ENCODE data around the gene SPSB1.

SPSB1 gene

GRCh38 chr1:9275161-9275560 lies 17.5 kb upstream of the SPSB1 start:
- no peak for TF ChIP-seq CTCF (IDR thresholded peaks at IDR 0.05)

GRCh38 chr1:9275567-9276034 lies 17.1 kb upstream of the SPSB1 start:
- no peak for TF ChIP-seq CTCF (IDR thresholded peaks at IDR 0.05)

DNA sequence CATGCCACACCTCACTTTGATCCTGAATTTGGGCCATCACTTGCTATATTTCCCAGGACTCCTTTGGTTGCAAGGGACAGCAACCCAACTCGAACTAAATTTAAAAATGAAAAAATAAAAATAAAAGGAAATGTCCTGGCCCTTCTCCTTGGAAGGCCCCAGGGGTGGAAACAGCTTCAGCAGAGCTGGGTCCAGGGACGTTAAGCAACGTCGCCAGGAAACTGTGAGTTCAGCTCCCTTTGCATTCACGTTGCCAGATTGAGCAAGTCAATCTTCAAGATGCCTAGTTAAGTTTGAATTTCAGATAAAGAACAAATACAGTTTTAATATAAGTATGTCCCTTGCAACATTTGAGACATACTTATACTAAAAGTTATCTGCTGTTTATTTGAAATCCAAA lies 14.6 kb upstream of the SPSB1 start:
- no peak for TF ChIP-seq CTCF (IDR thresholded peaks at IDR 0.05)

DNA sequence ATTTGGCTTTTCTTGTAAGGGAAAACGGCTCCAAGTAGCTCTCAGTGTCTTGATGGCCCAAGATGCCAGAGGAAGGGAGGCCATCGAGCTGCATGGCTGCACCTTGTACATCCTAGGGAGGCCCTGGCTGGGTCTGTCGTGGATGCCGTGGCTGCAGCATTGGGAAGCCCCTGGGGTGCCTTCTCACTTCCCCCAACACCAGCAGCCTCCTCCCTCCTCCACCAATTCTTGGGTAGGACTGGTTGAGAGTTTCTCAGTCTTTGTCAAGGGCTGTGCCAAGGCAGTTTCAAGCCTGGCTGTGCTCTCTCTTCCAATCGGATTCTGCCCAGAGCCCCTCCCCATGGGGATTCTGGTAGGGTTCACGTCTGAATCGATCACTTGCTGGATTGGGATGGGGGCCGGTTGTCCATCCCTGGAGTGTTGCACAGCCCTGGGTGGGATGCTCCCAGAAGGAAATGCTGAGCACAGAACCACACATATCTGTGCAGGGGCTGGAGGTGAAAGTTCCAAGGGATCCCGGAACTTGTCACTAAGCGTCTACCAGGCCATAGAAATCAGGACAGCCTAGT lies 14.0 kb upstream of the SPSB1 start:
- no peak for TF ChIP-seq CTCF (IDR thresholded peaks at IDR 0.05)

DNA sequence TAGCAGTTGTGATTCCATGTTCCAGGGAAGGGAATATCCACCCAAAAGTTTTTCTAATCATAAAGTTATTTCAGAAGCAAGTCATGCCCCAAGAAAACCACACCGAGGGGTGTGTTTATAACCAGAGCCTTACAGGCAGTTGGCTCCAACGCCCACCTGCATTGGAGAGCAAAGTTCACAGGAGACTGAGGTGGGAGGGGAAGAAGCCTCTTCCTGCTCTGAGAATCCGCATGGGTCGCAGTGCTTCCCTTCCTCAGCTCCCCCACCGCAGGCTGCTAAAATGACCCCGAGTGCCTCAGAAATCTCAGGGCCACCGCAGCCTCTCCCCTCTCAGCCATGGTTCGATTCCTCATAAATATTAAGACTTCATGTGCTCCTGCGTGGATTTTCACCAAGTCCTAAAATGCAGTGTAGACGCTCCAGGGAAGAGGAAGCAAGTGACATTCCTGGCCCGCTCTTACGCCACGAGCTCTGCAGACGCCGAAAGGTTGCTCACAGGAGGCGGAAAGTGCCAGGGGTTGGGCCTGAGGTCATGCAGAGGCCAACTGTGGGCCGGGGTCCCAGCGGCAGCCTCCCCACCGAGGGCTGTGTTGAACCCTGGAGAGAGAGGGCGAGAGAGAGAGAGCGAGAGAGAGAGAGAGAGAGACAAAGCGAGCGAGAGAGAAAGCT lies 13.4 kb upstream of the SPSB1 start:
- TF ChIP-seq CTCF (IDR thresholded peaks at IDR 0.05) = no peak

GRCh38 chr1:9280015-9280860 lies 12.5 kb upstream of the SPSB1 start:
- no peak for TF ChIP-seq CTCF (IDR thresholded peaks at IDR 0.05)

DNA sequence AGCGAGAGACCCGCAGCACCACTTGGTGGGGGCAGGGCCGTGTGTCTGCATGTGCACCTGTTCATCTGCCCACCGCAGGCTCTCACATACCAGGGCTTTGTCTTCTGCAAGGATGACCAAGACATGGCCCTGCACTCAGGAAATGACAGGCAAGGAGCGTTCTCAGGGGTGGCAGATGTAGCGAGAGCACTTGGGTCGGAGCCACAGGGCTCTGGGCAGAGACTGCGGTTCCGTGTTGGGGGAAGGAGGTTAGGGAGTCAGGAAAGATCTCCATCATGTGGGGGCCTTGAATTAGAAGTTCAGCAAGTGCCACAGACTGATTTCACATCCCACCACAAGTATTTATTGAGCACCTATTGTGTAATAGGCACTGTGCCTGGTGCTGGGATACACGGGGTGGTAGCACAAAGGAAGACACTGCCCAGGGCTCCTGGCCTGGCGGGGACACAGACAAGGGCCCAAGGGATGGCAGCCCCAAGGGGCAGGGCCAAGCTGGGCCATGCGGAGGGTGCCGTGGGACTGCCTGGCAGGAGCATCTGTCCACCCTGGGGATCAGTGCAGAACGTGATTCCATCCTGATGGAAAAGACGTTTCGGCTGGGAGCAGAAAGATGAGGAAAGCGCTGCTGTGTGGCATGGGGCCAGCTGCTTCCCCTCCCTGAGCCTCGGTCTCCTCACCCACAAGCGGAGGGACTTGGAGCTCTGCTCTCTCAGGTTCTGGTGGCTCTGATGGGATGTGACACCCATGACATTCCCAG lies 11.4 kb upstream of the SPSB1 start:
- TF ChIP-seq CTCF (IDR thresholded peaks at IDR 0.05) = no peak
